Right lobe of liver (tissue), 6 donors: ENCODE measurements around the gene NME4. TPM values are rescaled to one million over a fixed set of nuclear protein-coding genes. Genes with fewer than 3 reads are reported as not detected.

Experiments used
- ATAC-seq, 4 donors: fragments of 200-7000 bp; cut with Tn5 transposase; one replicate each; pipeline ENCODE4 v1.9.1; 2020; ENCODE audit warnings: mild to moderate bottlenecking in 4 of 4, moderate library complexity in 4 of 4
- DNase-seq, 3 donors: peaks; one replicate each; pipeline ENCODE4 v3.0.0-alpha.2; 2020
- H3K27ac ChIP-seq, 3 donors: fragments of 200-600 bp; one replicate each; pipeline ENCODE4 v1.8.0; 2022
- H3K27me3 ChIP-seq, 2 donors: fragments of 200-600 bp; one replicate each; pipeline ENCODE4 v1.8.0; 2022
- H3K36me3 ChIP-seq, 4 donors: fragments of 200-600 bp; sonication (generic) in 1 of 4; one replicate each; pipeline versions ENCODE4 v1.5.1 to v1.8.0; 2017 to 2022; ENCODE audit warnings: control low read depth in 1 of 4
- H3K4me1 ChIP-seq, 4 donors: fragments of 200-600 bp; sonication (generic) in 1 of 4; one replicate each; pipeline versions ENCODE4 v1.5.1 to v1.8.0; 2017 to 2022; ENCODE audit warnings: control low read depth in 1 of 4
- H3K4me3 ChIP-seq, 3 donors: fragments of 200-600 bp; one replicate each; pipeline ENCODE4 v1.8.0; 2022
- H3K9me3 ChIP-seq, 4 donors: fragments of 200-600 bp; sonication (generic) in 1 of 4; one replicate each; pipeline versions ENCODE4 v1.5.1 to v1.8.0; 2017 to 2022; ENCODE audit warnings: control low read depth in 1 of 4
- POLR2A ChIP-seq: fragments of 450-650 bp; IDR thresholded peaks from one replicate; pipeline ENCODE4 v1.6.1; 2017; ENCODE audit warnings: antibody characterized with exemption, mild to moderate bottlenecking
- WGBS: methylation state at CpG from one replicate; pipeline ENCODE4 v1.1.6; 2018; ENCODE audit warnings: low coverage, low lambda C conversion rate; ENCODE audit not compliant: insufficient coverage; ENCODE audit errors: missing lambda C conversion rate; 5-methylcytosine and 5-hydroxymethylcytosine counted together
- intact Hi-C, 2 donors: fragments of 100-400 bp; cut with DNase I; formaldehyde crosslinking; loops; one replicate each; pipeline versions ENCODE4 v1.11.2 to v1.14.1; 2022
- small RNA-seq, 2 experiments: library from RNA; depleted of rRNA; stranded (forward); fragments of <200 nt; gene quantifications; one replicate each; pipeline ENCODE3, GENCODE V24; 2016
- total RNA-seq, 6 experiments: library from RNA; depleted of rRNA in 2 of 6; stranded (reverse); fragments of >200 nt in 2 of 6; fragmentation: NEBNext Ultra II Directional in 3 of 6; extraction: Animal tissue kit (Norgen Biotek cat#: 25700) in 3 of 6; gene quantifications; one replicate each; pipeline versions ENCODE4 v1.1.0 to v1.2.4, GENCODE V29; 2016 to 2023
- TF ChIP-seq, protein P1 (sequence below), 4 donors: fragments of 200-600 bp in 3 of 4; fragments of 450-650 bp in 1 of 4; IDR thresholded peaks; one replicate each; pipeline versions ENCODE4 v1.5.1 to v1.8.0; 2016 to 2022; ENCODE audit warnings: antibody characterized with exemption in 4 of 4, mild to moderate bottlenecking in 2 of 4
- donor health status: DM: no; HTN: yes; CAD: no.
- donor health status: DM: no; HTN: no; CAD: no.
- donor health status: DM: no; HTN: no; CAD: no.
- donor health status: DM: no; HTN: yes; CAD: no.
- donor health status: DM: no; HTN: yes; CAD: no.

The NME4 gene
- total RNA-seq, 6 experiments from 2014 or later, result 50.3 to 83.6 (median 61.0) TPM

DNA sequence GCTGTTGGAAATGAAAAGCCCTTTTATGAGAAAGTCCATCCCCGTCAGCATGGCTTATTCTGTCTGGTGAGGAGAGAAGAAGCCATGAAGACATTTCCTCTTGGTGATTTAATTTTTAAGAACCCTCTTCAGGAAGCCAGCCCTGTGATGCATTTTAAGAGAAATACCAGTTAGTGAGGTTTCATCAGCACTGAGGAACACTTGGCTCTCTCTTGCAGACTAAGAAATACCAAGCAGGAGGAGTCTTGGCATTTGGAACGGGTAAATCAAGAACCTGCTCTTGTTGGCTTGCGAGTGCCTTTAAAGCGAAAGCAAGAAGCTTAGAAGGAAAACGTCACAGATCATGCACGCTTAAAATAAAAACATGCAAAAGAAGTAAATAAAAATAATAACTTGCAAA is 46.0 kb downstream of the NME4 start:
- Histone ChIP-seq H3K27ac (no peak overlapping the region), H3K36me3 (no peaks in the 10 kb centered on the region), H3K4me1 (no peaks in the 10 kb centered on the region), H3K9me3 (no peaks in the 10 kb centered on the region), H3K27me3 (no peaks in the 10 kb centered on the region), H3K4me3 (no peak overlapping the region)
- no peak for DNase-seq
- 94% methylated on average over 6 of the region's 6 CpGs for WGBS
- TF ChIP-seq POLR2A, result no peak
- TF ChIP-seq, protein P1, sequence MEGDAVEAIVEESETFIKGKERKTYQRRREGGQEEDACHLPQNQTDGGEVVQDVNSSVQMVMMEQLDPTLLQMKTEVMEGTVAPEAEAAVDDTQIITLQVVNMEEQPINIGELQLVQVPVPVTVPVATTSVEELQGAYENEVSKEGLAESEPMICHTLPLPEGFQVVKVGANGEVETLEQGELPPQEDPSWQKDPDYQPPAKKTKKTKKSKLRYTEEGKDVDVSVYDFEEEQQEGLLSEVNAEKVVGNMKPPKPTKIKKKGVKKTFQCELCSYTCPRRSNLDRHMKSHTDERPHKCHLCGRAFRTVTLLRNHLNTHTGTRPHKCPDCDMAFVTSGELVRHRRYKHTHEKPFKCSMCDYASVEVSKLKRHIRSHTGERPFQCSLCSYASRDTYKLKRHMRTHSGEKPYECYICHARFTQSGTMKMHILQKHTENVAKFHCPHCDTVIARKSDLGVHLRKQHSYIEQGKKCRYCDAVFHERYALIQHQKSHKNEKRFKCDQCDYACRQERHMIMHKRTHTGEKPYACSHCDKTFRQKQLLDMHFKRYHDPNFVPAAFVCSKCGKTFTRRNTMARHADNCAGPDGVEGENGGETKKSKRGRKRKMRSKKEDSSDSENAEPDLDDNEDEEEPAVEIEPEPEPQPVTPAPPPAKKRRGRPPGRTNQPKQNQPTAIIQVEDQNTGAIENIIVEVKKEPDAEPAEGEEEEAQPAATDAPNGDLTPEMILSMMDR (IDR thresholded peaks at IDR 0.05), result no peak
- intact Hi-C loops, result no loop called here
- ATAC-seq, result no peak

DNA sequence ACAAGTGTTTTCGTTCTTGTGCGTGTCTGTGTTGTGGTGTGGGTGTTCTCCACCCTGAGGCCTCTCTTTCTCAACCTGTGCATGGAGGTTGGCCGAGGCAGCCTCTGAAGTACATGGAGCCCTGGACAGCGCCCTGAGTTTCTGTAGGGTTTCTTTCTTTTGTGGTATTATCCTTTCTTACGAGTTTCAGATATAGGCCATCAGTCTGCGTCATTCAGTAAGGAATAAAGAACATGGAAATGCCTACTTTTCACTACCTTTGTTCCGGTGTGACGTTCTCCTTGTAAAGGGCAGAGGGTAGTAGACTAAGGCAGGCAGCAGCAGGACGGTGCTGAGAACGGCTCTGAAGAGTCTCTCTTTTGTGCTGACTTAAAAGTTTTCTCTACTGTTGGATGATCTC is 47.0 kb downstream of the NME4 start:
- Histone ChIP-seq H3K27ac (no peak overlapping the region), H3K4me1 (no peaks in the 10 kb centered on the region), H3K36me3 (no peaks in the 10 kb centered on the region), H3K9me3 (no peaks in the 10 kb centered on the region), H3K27me3 (no peaks in the 10 kb centered on the region), H3K4me3 (no peak overlapping the region)
- ATAC-seq, result no peak
- whole genome bisulfite sequencing, result 81% methylated on average over 9 of the region's 10 CpGs
- TF ChIP-seq POLR2A, result no peak
- TF ChIP-seq, protein P1 (IDR thresholded peaks at IDR 0.05), result no peak
- intact Hi-C loops, result no loop called here
- no peak for DNase-seq

DNA sequence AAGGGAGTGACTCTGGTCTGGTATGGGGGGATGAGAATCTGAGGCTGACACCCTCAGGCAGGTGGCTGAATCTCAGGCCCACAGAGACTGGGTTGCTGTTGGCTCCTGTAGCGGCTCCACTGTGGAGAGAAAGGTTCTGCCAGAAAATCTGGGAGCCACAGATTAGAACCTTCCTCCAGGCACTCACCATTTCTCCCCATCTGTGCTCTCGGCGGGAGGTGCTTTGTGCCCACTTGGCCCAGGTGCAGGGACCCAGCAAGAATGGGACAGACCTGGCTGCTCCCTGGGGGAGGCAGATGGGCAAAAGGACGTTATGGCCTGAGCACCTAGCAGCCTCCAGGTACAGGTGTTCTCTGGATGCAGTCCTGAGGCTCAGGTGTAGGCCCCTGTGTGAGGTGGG is 48.6 kb downstream of the NME4 start:
- Histone ChIP-seq H3K36me3 (no peaks in the 10 kb centered on the region), H3K4me3 (no peak overlapping the region), H3K27ac (no peak overlapping the region), H3K27me3 (no peaks in the 10 kb centered on the region), H3K4me1 (no peaks in the 10 kb centered on the region), H3K9me3 (no peaks in the 10 kb centered on the region)
- DNase-seq (no peak), ATAC-seq (no peak)
- intact Hi-C loops, result no loop called here
- WGBS, result 88% methylated on average over 3 of the region's 4 CpGs
- TF ChIP-seq, protein P1 (IDR thresholded peaks at IDR 0.05), result no peak
- no peak for TF ChIP-seq POLR2A

Small RNAs within 50 kb of the gene (small RNA-seq; reads per million reads assigned to genes)
- 0 reads per million in 2 experiments for gene RF00019

Other genes with a start within 250 kb of the NME4 start
- under 1 TPM in 1 of 6 experiments, not detected in 5; 0.81 TPM for gene HBZ, start 244.6 kb upstream of the NME4 start, total RNA-seq
- 1 to 10 TPM in 4 of 6 experiments, not detected in 2; 1.1 to 8.4 (median 2.0) TPM for gene HBM, start 231.2 kb upstream of the NME4 start, total RNA-seq
- 100 to 1,000 TPM in 2 of 6 experiments, 10 to 100 TPM in 4; 17.8 to 522 (median 55.9) TPM for gene HBA2, start 224.3 kb upstream of the NME4 start, total RNA-seq
- 100 to 1,000 TPM in 3 of 6 experiments, 10 to 100 TPM in 1, 1 to 10 TPM in 2; 8.0 to 789 (median 84.3) TPM for gene HBA1, start 220.5 kb upstream of the NME4 start, total RNA-seq
- gene HBQ1, start 216.7 kb upstream of the NME4 start, total RNA-seq, result under 1 TPM in 1 of 6 experiments, not detected in 5; 0.47 TPM
- gene LUC7L, start 167.8 kb upstream of the NME4 start, total RNA-seq, result 10 to 100 TPM; 18.9 to 30.2 (median 20.4) TPM
- gene FAM234A, start 162.4 kb upstream of the NME4 start, total RNA-seq, result 10 to 100 TPM; 31.7 to 64.8 (median 41.9) TPM
- 1 to 10 TPM in 1 of 6 experiments, under 1 TPM in 5; 0.37 to 1.3 (median 0.80) TPM for gene RGS11, start 121.3 kb upstream of the NME4 start, total RNA-seq
- gene ARHGDIG, start 116.6 kb upstream of the NME4 start, total RNA-seq, result not detected
- gene PDIA2, start 114.0 kb upstream of the NME4 start, total RNA-seq, result not detected
- 10 to 100 TPM in 3 of 6 experiments, 1 to 10 TPM in 3; 5.5 to 17.4 (median 9.4) TPM for gene AXIN1, start 44.5 kb upstream of the NME4 start, total RNA-seq
- gene MRPL28, start 26.7 kb upstream of the NME4 start, total RNA-seq, result 10 to 100 TPM; 29.9 to 64.7 (median 32.6) TPM
- 10 to 100 TPM; 24.3 to 44.6 (median 28.0) TPM for gene PGAP6, start 15.2 kb upstream of the NME4 start, total RNA-seq
- gene DECR2, start 4.7 kb downstream of the NME4 start, total RNA-seq, result 100 to 1,000 TPM in 3 of 6 experiments, 10 to 100 TPM in 3; 73.6 to 169 (median 97.0) TPM
- gene RAB11FIP3, start 28.4 kb downstream of the NME4 start, total RNA-seq, result 10 to 100 TPM; 19.5 to 38.3 (median 25.5) TPM
- 10 to 100 TPM; 17.3 to 34.3 (median 23.3) TPM for gene CAPN15, start 130.5 kb downstream of the NME4 start, total RNA-seq
- gene PRR35, start 163.2 kb downstream of the NME4 start, total RNA-seq, result not detected
- gene NHLRC4, start 169.8 kb downstream of the NME4 start, total RNA-seq, result under 1 TPM in 5 of 6 experiments, not detected in 1; 0.12 to 0.33 (median 0.28) TPM
- gene PIGQ, start 172.8 kb downstream of the NME4 start, total RNA-seq, result 10 to 100 TPM; 19.5 to 32.0 (median 27.8) TPM
- gene RAB40C, start 192.9 kb downstream of the NME4 start, total RNA-seq, result 10 to 100 TPM in 5 of 6 experiments, 1 to 10 TPM in 1; 10.0 to 14.1 (median 12.0) TPM
- under 1 TPM; 0.43 to 0.70 (median 0.56) TPM for gene WFIKKN1, start 233.8 kb downstream of the NME4 start, total RNA-seq
- gene METTL26, start 239.1 kb downstream of the NME4 start, total RNA-seq, result 100 to 1,000 TPM in 1 of 6 experiments, 10 to 100 TPM in 5; 22.7 to 126 (median 32.6) TPM
- 100 to 1,000 TPM in 2 of 6 experiments, 10 to 100 TPM in 4; 48.8 to 130 (median 76.7) TPM for gene MCRIP2, start 244.6 kb downstream of the NME4 start, total RNA-seq